ENCODE data around the gene PCDHB4.
"Not testable (repeated sequence)": the region's sequence is repeated elsewhere in the genome, so short reads cannot be mapped to it uniquely, and the experiment has no call there.

Gene PCDHB4

DNA sequence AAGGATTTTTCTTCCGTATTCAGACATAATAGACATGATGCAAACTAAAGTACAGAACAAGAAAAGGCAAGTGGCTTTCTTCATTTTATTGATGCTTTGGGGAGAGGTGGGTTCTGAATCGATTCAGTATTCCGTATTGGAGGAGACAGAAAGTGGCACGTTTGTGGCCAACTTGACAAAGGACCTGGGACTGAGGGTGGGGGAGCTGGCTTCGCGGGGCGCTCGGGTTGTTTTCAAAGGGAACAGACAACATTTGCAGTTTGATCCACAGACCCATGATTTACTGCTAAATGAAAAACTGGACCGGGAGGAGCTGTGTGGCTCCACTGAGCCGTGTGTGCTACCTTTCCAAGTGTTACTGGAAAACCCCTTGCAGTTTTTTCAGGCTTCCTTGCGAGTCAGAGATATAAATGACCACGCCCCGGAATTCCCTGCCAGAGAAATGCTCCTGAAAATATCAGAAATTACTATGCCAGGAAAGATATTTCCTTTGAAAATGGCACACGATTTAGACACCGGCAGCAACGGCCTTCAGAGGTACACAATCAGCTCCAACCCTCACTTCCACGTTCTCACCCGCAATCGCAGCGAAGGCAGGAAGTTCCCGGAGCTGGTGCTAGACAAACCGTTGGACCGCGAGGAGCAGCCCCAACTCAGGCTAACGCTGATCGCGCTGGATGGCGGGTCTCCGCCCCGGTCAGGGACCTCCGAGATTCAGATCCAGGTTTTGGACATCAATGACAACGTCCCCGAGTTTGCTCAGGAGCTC lies 28.8 kb downstream of the PCDHB4 start:
- DNase-seq = no peak

DNA sequence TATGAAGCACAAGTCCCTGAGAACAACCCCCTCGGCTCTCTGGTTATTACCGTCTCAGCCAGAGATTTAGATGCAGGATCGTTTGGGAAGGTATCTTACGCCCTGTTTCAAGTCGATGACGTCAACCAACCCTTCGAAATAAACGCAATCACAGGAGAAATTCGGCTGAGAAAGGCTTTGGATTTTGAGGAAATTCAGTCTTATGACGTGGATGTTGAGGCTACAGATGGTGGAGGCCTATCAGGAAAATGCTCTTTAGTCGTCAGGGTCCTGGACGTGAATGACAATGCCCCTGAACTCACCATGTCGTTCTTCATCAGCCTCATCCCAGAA lies 29.3 kb downstream of the PCDHB4 start:
- DNase-seq = no peak

DNA sequence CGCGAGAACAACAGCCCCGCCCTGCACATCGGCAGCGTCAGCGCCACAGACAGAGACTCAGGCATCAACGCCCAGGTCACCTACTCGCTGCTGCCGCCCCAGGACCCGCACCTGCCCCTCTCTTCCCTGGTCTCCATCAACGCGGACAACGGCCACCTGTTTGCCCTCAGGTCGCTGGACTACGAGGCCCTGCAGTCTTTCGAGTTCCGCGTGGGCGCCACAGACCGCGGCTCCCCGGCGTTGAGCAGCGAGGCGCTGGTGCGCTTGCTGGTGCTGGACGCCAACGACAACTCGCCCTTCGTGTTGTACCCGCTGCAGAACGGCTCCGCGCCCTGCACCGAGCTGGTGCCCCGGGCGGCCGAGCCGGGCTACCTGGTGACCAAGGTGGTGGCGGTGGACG lies 30.0 kb downstream of the PCDHB4 start:
- not testable (repeated sequence) for DNase-seq

DNA sequence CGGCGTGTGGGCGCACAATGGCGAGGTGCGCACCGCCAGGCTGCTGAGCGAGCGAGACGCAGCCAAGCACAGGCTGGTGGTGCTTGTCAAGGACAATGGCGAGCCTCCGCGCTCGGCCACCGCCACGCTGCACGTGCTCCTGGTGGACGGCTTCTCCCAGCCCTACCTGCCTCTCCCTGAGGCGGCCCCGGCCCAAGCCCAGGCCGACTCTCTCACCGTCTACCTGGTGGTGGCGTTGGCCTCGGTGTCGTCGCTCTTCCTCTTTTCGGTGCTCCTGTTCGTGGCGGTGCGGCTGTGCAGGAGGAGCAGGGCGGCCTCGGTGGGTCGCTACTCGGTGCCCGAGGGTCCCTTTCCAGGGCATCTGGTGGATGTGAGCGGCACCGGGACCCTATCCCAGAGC lies 30.5 kb downstream of the PCDHB4 start:
- not testable (repeated sequence) for DNase-seq

DNA sequence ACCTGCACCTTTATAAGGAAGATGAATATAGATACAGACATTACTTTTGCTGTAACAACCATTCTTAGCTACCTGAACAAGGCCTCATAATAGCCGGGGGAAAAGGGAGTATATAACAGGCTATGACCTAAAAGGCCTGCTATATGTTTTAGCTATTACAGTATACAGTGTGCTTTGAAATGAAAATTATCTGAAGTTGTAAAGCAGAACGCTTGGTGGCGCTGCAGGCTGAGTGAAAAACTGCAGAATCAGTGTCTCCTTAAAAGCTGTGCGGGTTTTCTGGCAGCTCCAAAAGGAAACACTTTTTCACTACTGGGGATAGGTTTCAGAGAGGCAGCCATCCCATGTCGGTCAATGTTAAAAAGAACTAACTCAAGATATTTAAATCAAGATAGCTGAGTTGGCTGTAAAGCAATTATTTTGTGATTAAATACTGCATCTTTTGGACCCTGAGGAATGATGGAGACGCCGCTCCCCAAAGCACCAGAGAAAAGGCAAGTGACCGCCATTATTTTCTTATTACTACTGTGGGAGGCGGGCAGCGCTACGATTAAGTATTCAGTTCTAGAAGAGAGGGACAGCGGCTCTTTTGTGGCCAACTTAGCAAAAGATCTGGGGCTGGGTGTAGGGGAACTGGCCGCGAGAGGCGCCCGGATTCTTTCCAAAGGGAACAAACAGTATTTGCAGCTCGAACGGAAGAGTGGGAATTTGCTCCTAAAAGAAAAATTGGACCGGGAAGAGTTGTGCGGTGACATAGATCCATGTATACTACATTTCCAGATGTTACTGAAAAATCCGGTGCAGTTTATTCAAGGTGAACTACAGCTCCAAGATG lies 34.1 kb downstream of the PCDHB4 start:
- DNase-seq = no peak

DNA sequence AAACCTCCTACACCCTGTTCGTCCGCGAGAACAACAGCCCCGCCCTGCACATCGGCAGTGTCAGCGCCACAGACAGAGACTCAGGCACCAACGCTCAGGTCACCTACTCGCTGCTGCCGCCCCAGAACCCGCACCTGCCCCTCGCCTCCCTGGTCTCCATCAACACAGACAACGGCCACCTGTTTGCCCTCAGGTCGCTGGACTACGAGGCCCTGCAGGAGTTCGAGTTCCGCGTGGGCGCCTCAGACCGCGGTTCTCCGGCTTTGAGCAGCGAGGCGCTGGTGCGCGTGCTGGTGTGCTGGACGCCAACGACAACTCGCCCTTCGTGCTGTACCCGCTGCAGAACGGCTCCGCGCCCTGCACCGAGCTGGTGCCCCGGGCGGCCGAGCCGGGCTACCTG lies 35.7 kb downstream of the PCDHB4 start:
- DNase-seq = not testable (repeated sequence)

DNA sequence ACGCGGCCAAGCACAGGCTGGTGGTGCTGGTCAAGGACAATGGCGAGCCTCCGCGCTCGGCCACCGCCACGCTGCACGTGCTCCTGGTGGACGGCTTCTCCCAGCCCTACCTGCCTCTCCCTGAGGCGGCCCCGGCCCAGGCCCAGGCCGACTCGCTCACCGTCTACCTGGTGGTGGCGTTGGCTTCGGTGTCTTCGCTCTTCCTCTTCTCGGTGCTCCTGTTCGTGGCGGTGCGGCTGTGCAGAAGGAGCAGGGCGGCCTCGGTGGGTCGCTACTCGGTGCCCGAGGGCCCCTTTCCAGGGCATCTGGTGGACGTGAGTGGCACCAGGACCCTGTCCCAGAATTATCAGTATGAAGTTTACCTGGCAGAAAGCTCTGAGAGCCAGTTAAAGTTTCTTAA lies 36.3 kb downstream of the PCDHB4 start:
- not testable (repeated sequence) for DNase-seq

DNA sequence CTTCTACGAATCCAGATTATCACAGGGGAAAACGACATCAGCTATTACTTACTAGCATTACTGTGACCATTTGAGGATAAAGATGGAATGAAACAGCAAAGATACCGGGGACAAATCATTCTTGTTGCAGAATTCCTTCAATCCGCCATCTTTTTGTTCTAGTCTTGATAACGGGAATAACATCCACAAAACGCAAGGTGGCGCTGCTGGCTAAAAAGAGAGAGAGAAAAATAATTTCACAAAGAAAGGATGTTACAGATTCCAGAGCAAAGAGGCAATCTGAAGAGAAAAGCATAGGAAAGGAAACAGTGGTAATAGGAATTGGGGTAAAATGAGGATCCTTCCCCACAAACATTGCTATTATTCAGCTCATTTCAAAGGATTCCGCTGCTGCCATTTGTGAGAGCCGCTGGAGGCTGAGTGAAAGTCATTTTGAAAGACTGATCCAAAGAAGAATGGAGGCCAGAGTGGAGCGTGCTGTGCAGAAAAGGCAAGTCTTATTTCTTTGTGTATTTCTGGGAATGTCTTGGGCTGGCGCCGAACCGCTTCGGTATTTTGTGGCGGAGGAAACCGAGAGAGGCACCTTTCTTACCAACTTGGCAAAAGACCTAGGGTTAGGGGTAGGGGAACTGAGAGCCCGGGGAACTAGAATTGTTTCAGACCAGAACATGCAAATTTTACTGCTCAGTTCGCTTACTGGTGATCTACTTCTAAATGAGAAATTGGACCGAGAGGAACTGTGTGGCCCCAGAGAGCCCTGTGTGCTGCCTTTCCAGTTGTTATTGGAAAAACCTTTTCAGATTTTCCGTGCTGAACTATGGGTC lies 51.0 kb downstream of the PCDHB4 start, which contains the start of gene PCDHB7:
PCDHB7 (plus strand) TSS at position 264 of the 824 bp plus-strand sequence; CDS start at position 456, 192 bp downstream.
- DNase-seq = peak; percentile 59

DNA sequence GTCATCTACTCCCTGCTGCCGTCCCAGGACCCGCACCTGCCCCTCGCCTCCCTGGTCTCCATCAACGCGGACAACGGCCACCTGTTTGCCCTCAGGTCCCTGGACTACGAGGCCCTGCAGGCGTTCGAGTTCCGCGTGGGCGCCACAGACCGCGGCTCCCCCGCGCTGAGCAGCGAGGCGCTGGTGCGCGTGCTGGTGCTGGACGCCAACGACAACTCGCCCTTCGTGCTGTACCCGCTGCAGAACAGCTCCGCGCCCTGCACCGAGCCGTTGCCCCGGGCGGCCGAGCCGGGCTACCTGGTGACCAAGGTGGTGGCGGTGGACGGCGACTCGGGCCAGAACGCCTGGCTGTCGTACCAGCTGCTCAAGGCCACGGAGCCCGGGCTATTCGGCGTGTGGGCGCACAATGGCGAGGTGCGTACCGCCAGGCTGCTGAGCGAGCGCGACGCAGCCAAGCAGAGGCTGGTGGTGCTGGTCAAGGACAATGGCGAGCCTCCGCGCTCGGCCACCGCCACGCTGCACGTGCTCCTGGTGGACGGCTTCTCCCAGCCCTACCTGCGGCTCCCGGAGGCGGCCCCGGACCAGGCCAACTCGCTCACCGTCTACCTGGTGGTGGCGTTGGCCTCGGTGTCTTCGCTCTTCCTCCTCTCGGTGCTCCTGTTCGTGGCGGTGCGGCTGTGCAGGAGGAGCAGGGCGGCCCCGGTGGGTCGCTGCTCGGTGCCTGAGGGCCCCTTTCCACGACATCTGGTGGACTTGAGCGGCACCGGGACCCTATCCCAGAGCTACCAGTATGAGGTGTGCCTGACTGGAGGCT lies 52.9 kb downstream of the PCDHB4 start:
- not testable (repeated sequence) for DNase-seq
